Measurements from ENCODE around the gene OR2A14. TPM values are rescaled to one million over a fixed set of nuclear protein-coding genes. Genes with fewer than 3 reads are reported as not detected.
"Not testable (repeated sequence)": the region's sequence is repeated elsewhere in the genome, so short reads cannot be mapped to it uniquely, and the experiment has no call there.

OR2A14 gene
- not detected for polyA plus RNA-seq (ENCODE audit: insufficient read length in 4 of 4)

- DNase-seq (ENCODE audit: low read depth in 4 of 4, low spot score in 3 of 4): no peak
These were observed at the start of gene OR2A14 for GRCh38 chr7:144122876-144123275. Gene OR2A14, plus strand, starts transcription at chr7:144123176. Its CDS starts 5,937 bp downstream, at chr7:144129113.

GRCh38 chr7:144074374-144074773 is 48.6 kb upstream of the OR2A14 start:
- DNase-seq (ENCODE audit: low read depth in 4 of 4, low spot score in 3 of 4): no peak

- DNase-seq (ENCODE audit: low read depth in 4 of 4, low spot score in 3 of 4): no peak
These were observed 37.0 kb upstream of the OR2A14 start, which contains the start of gene OR2A12 for GRCh38 chr7:144085978-144086377. Gene OR2A12, plus strand, starts transcription at chr7:144086278. Its CDS starts 8,830 bp downstream, at chr7:144095108.

- no peak for DNase-seq (ENCODE audit: low read depth in 4 of 4, low spot score in 3 of 4)
These were observed 36.2 kb upstream of the OR2A14 start for GRCh38 chr7:144086730-144087129.

GRCh38 chr7:144087230-144087629 is 35.7 kb upstream of the OR2A14 start:
- DNase-seq (ENCODE audit: low read depth in 4 of 4, low spot score in 3 of 4): no peak

GRCh38 chr7:144090667-144091066 is 32.3 kb upstream of the OR2A14 start:
- no peak for DNase-seq (ENCODE audit: low read depth in 4 of 4, low spot score in 3 of 4)

GRCh38 chr7:144098776-144099175 is 24.2 kb upstream of the OR2A14 start:
- DNase-seq (ENCODE audit: low read depth in 4 of 4, low spot score in 3 of 4): no peak

- DNase-seq (ENCODE audit: low read depth in 4 of 4, low spot score in 3 of 4): no peak
These were observed 22.4 kb upstream of the OR2A14 start for GRCh38 chr7:144100607-144101006.

GRCh38 chr7:144102041-144102440 is 20.9 kb upstream of the OR2A14 start:
- DNase-seq (ENCODE audit: low read depth in 4 of 4, low spot score in 3 of 4): no peak

- no peak for DNase-seq (ENCODE audit: low read depth in 4 of 4, low spot score in 3 of 4)
These were observed 17.8 kb upstream of the OR2A14 start for GRCh38 chr7:144105211-144105610.

- DNase-seq (ENCODE audit: low read depth in 4 of 4, low spot score in 3 of 4): no peak
These were observed 13.7 kb upstream of the OR2A14 start, which contains the start of gene OR2A2 for GRCh38 chr7:144109283-144109682. Gene OR2A2, plus strand, starts transcription at chr7:144109583. Its CDS starts 0 bp downstream, at chr7:144109583.

- no peak for DNase-seq (ENCODE audit: low read depth in 4 of 4, low spot score in 3 of 4)
These were observed 12.7 kb upstream of the OR2A14 start for GRCh38 chr7:144110272-144110671.

- DNase-seq (ENCODE audit: low read depth in 4 of 4, low spot score in 3 of 4): no peak
These were observed 9.3 kb upstream of the OR2A14 start for GRCh38 chr7:144113651-144114050.

GRCh38 chr7:144118341-144118740 is 4.6 kb upstream of the OR2A14 start:
- DNase-seq (ENCODE audit: low read depth in 4 of 4, low spot score in 3 of 4): no peak

GRCh38 chr7:144127714-144128334 is 4.8 kb downstream of the OR2A14 start:
- DNase-seq (ENCODE audit: low read depth in 4 of 4, low spot score in 3 of 4): peak; percentile 50 to 56 (median 54)

GRCh38 chr7:144129601-144130000 is 6.6 kb downstream of the OR2A14 start:
- not testable (repeated sequence) for DNase-seq (ENCODE audit: low read depth in 4 of 4, low spot score in 3 of 4)

- no peak for DNase-seq (ENCODE audit: low read depth in 4 of 4, low spot score in 3 of 4)
These were observed 7.8 kb downstream of the OR2A14 start for GRCh38 chr7:144130730-144131129.

GRCh38 chr7:144132262-144132661 is 9.3 kb downstream of the OR2A14 start:
- DNase-seq (ENCODE audit: low read depth in 4 of 4, low spot score in 3 of 4): no peak

- no peak for DNase-seq (ENCODE audit: low read depth in 4 of 4, low spot score in 3 of 4)
These were observed 10.3 kb downstream of the OR2A14 start for GRCh38 chr7:144133307-144133706.

- DNase-seq (ENCODE audit: low read depth in 4 of 4, low spot score in 3 of 4): no peak
These were observed 11.1 kb downstream of the OR2A14 start for GRCh38 chr7:144134116-144134515.

GRCh38 chr7:144137501-144137900 is 14.5 kb downstream of the OR2A14 start:
- DNase-seq (ENCODE audit: low read depth in 4 of 4, low spot score in 3 of 4): no peak

GRCh38 chr7:144142187-144142586 is 19.2 kb downstream of the OR2A14 start:
- no peak for DNase-seq (ENCODE audit: low read depth in 4 of 4, low spot score in 3 of 4)

GRCh38 chr7:144144426-144144825 is 21.4 kb downstream of the OR2A14 start:
- no peak for DNase-seq (ENCODE audit: low read depth in 4 of 4, low spot score in 3 of 4)

Measured in right renal pelvis (tissue), 4 donors.